ENCODE results near the gene DCLK2.

DCLK2 gene

GRCh38 chr4:150211799-150212445 lies 133.7 kb downstream of the DCLK2 start:
- FAIRE-seq: no peak

DNA sequence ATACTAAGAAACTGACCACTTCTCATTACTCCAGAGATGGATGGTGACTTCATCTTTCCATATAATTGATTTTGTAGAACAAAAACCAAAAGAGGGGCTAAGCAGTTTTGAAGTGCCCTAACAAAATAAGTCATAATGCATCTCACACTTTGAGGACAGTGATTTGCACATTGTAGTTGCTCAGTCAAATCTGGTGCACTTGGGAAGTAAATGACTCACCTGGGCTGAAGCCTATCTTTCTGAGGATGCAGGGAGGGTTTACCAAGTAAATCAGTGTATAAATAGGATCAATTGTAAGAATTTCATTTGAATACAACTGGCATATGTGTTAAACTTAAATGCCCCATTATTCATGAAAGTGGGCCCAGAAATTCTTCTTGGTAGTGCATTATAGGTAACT lies 134.2 kb downstream of the DCLK2 start:
- no peak for FAIRE-seq

DNA sequence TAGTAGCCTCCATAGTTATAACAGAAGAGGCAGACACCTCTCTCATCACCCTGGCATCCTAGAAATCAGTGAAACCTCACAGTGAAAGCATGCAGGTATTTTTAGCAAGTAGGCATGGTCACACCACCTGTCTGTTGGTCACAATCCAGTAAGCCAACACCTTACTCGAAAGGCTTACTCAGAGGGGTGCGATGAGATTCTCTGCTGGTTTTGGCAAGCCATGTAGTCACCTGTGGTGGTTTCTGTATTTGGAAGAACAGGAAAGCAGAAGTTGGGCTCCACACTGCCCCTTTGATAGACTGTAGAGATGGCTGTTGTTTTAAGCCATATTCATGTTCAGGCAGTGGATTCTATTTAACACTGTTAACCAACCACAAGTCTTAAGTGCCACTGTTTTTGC lies 134.7 kb downstream of the DCLK2 start:
- no peak for FAIRE-seq

DNA sequence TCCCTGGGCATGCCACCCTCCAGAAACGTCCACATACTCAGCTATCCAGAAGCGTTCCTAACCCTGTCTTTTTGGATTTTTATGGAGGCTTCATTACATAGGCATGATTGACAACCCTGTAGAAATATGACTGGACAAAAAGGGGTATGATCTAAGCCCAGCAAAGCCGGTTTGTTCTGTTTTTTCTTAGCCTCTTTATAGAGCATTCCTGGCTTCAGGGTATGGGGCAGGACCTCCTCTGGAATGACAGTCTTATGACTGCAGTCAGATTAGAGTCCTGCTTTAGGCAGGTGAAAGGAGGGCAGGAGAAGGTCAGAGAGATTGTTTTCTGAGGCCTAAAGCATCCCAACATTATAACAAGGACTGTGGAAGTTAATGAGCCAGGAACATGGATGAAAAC lies 137.4 kb downstream of the DCLK2 start:
- no peak for FAIRE-seq

- FAIRE-seq: no peak
These were observed 138.5 kb downstream of the DCLK2 start for GRCh38 chr4:150216726-150217125.

GRCh38 chr4:150217192-150217591 lies 138.9 kb downstream of the DCLK2 start:
- FAIRE-seq: no peak

GRCh38 chr4:150217808-150218207 lies 139.6 kb downstream of the DCLK2 start:
- FAIRE-seq: no peak

DNA sequence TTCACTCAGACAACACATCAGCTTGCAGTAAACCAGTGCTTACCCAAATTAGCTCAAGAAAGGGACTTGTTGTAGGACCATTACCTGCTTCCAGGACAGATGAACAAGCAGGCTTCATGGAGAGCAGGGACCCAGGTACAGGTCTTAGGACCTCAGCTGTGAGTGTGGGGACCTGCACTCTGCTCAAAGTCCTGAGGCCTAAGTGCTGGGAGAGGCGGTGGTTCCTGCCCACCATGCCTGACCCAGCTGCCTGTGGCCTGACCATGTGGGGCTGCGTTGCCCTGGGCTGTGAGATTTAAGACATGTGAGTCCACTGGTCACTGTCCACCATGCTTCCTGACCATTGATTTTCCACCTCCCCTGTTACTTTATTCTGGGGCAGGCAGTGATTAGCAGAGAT lies 140.2 kb downstream of the DCLK2 start:
- FAIRE-seq: no peak

DNA sequence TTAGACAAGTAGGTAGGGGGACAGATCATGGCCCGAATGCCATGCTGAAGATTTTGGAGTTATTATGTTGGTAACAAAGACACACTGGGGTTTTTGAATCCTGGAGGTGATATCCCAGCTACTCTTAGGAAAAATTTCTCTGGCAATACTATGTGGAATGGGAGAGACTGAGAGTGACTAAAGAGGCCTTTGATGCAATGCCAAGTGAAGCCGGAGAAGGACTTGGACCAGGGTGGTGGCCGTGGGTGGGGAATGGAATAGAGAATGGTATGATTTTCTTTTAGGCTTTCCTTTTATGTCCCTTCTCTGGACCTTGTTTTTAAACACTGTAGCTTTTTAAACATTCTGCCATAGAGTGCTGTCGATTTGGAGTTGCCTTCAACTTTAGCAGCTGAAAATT lies 141.6 kb downstream of the DCLK2 start:
- no peak for FAIRE-seq

DNA sequence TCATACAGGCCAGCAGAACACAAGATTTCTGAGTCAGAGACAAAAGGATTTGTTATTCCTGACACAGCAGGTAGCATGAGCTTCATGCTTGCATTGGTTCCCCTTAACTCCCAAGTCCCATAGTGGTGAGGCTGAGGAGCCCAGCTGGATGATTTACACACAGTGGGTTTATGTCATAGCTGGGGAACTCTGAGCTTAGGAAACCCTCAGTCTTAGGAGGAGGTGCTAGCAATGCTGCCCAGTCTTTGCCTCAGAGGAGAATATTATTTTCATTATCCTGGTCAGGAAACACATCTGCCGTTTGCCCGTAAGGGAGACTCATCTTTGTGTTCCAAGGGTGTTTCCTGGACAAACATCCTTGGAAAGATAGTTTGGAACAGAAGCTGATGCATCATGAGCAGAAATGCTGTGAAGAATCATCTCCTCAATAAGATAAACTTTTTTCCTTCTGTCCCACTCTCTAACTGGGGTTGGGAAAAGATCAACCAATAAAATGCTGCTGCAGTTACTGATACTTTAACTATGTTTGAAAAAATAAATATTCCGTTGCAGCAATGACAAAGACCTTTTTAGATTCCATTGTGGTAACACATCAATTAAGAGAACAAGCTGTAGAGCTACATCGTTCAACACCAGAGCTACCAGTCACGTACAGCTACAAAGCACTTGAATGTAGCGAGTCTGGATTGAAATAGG lies 146.8 kb downstream of the DCLK2 start:
- FAIRE-seq: no peak

DNA sequence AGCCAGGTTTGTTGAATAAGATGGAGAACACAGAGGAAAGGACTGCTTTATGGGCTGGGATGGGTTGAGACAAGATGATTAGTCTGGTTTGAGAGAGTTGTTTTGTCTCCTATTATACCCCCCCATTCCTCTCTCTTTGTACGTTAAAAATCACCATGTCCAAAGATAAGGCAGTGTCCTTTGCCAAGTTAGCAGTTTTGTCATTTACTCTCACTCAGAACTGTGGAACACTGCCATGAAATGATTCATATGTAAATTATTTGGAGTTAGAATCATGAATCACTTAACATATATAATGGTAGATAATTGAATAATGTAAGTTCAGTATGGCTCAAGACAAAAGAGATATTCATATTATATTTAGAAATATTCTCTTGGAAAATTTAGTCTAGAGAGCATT lies 151.3 kb downstream of the DCLK2 start:
- FAIRE-seq: no peak

- FAIRE-seq: no peak
These were observed 152.3 kb downstream of the DCLK2 start for GRCh38 chr4:150230561-150230960.

DNA sequence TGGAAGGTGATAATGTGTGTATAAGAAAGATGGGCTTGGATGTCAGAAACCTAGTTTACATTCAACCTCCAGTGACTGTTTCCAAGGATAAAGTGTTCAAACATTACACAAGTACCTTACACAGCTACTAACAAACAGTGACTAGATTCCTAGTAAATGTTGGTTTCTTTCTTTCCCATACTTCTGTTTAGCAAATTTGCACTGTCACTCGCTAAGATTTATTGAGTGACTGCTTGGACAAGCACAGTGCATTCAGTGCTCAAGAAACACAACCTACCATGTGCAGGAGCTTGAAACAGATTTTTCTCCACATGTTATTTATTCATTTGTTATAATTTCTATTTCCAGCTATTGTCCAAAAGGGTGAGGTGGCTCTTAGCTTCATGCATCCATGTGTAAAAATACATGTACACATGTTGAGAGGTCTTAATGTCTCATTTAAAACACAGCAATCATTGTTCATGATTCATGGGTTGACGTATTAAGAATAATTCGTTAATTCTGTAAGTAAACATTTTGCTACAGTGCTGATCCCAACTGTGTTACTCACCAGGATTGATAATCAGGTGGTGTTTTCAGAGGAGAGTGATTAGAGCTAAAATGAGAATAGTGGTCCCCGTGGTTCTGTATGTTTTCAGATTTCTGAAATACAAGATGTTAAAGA lies 153.0 kb downstream of the DCLK2 start:
- no peak for FAIRE-seq

DNA sequence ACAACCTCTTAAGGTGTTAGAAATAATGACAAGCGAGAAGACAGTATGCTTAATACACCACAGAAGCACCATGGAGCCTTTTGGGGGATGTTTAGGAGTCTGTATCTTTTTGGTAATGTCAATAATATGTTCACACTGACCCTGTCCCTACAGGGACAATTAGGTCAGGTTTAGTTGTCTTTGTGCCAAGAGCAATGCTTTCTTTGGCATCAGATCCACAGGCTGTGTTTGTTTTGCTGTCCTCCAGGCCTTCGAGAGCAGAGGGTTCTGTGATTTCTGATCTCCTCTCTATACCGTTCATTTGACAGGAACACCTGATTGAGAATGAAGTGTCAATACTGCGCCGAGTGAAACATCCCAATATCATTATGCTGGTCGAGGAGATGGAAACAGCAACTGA lies 153.8 kb downstream of the DCLK2 start:
- no peak for FAIRE-seq

- no peak for FAIRE-seq
These were observed 156.0 kb downstream of the DCLK2 start for GRCh38 chr4:150234246-150234645.

GRCh38 chr4:150235317-150235716 lies 157.1 kb downstream of the DCLK2 start:
- no peak for FAIRE-seq

DNA sequence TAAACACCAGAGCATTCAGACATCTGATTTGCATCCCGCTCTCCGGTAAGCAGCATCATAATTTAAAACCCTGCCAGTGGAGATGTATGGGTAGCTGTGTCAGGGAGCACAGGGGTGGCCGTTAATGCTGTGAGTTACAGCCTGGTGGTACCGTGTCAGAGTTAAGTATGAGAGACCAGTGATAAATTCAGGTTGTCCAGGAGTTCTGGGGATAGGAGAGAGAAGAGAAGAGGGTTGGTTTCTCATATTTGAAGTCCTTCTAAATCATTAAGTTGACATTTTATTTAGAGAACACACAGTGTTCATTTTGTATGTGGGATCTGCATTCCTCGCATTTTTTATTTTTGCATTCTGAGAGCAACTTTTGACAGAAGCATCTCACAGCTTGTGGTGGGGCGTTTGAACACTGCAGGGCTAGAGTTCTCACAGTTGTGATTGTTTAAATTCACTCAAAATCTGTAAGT lies 157.6 kb downstream of the DCLK2 start:
- FAIRE-seq: no peak

- no peak for FAIRE-seq
These were observed 158.4 kb downstream of the DCLK2 start for GRCh38 chr4:150236626-150237025.

- no peak for FAIRE-seq
These were observed 159.0 kb downstream of the DCLK2 start for GRCh38 chr4:150237110-150237872.

GRCh38 chr4:150238591-150238990 lies 160.3 kb downstream of the DCLK2 start:
- FAIRE-seq: no peak

DNA sequence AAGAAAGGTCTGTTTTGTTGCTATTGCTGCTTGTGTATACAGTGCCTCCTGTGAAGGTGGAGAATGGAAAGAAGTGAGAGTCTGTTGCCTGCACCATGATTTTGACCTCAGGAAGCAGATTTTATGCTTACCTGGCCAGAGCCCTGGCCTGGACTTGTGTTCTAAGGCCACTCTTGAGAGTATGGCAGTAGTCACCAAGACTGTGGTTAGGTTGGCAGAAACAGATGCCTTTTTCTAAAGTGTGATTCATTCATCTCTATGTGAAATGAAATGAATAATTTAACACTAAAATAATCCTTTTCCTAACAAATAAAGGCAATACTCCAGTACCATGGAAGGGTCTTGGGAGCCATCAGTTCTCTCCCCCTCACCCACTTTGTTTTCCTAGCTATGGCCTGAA lies 161.8 kb downstream of the DCLK2 start:
- no peak for FAIRE-seq

DNA sequence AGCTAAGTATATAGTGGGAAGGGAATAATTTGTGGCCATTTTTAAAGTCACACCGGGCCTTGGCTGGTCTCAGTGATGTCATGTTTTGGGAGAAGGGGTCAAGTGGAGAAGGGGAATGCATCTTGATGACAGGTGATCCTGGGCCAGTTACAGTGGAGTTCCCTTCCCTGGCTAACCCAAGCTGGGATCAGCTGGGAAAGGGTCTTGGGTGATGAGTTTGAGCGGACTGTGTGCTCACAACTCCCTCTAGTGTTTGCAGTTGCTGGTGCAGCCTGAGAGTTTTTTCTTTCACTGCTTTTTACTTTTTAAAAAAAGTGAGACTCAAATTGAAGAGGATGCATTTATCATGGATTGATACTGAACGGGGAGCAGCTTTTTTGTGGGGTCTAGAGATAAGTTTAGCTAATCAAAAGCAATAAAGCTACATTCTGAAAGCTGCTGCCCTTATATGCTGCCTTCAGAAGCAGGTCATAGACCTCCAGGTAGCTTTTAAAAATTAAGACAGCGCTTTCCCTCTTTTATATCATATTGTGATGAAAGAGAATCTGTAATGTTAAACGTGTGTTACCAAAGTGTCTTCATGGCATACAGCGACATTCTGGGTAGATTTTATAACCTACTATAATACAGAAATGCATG lies 164.7 kb downstream of the DCLK2 start:
- no peak for FAIRE-seq

DNA sequence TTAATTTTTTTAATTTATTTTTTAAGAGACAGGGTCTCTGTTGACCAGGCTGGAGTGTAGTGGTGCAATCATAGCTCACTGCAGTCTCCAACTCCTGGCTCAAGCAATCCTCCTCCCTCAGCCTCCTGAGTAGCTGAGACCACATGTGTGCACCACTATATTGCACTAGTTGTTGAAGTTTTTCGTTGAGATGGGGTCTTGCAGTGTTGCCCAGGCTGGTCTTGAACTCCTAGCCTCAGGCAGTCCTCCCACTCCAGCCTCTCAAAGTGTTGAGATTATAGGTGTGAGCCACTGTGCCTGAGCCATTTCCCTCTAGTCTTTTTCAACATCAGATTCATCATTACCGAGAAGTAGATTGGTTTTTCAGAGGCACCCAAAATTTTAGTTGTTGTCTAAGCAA lies 165.7 kb downstream of the DCLK2 start:
- FAIRE-seq: no peak
